ENCODE measurements around the gene GATA2. TPM values are rescaled to one million over a fixed set of nuclear protein-coding genes. Genes with fewer than 3 reads are reported as not detected.

The GATA2 gene
- total RNA-seq, 1 experiment from 2014 or later = 74.6 TPM

DNA sequence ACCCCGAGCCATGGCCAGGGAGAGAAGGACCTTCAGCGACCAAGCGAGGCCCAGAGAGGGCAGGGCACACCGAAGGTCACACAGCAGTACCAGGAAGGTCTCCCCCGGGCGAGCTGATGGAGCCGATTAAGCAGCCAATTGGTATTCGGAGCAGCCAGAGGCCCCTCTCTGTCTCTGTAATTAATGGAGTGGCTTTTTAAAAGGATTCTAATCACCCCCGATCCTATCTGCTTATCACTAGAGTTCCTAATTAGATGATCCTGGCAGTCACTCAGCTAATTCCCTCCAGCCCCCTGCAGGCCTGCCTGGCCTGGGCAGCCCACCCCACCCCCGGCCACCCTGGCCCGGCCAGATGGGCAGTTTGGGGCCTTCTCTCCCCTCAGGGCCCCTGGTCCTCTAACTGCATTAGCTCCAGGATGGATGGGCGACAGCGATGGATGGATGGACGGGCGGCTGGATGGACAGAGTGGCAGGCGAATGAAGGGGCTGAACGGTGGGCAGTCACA is 24.7 kb downstream of the GATA2 start:
- ATAC-seq (no peak), DNase-seq (ENCODE audit: low read depth, low spot score) (no peak)
- TF ChIP-seq TCF7L2 (IDR thresholded peaks at IDR 0.05; ENCODE audit: low read depth, low read length) (no peak), POLR2AphosphoS5 (IDR thresholded peaks at IDR 0.05; ENCODE audit: low read depth, low read length) (no peak), SIN3A (IDR thresholded peaks at IDR 0.05; ENCODE audit: borderline replicate concordance, insufficient read depth, low read depth, low read length) (no peak)
- TF ChIP-seq, protein P1, sequence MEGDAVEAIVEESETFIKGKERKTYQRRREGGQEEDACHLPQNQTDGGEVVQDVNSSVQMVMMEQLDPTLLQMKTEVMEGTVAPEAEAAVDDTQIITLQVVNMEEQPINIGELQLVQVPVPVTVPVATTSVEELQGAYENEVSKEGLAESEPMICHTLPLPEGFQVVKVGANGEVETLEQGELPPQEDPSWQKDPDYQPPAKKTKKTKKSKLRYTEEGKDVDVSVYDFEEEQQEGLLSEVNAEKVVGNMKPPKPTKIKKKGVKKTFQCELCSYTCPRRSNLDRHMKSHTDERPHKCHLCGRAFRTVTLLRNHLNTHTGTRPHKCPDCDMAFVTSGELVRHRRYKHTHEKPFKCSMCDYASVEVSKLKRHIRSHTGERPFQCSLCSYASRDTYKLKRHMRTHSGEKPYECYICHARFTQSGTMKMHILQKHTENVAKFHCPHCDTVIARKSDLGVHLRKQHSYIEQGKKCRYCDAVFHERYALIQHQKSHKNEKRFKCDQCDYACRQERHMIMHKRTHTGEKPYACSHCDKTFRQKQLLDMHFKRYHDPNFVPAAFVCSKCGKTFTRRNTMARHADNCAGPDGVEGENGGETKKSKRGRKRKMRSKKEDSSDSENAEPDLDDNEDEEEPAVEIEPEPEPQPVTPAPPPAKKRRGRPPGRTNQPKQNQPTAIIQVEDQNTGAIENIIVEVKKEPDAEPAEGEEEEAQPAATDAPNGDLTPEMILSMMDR (IDR thresholded peaks at IDR 0.05) = no peak
- TF ChIP-seq, protein P2, sequence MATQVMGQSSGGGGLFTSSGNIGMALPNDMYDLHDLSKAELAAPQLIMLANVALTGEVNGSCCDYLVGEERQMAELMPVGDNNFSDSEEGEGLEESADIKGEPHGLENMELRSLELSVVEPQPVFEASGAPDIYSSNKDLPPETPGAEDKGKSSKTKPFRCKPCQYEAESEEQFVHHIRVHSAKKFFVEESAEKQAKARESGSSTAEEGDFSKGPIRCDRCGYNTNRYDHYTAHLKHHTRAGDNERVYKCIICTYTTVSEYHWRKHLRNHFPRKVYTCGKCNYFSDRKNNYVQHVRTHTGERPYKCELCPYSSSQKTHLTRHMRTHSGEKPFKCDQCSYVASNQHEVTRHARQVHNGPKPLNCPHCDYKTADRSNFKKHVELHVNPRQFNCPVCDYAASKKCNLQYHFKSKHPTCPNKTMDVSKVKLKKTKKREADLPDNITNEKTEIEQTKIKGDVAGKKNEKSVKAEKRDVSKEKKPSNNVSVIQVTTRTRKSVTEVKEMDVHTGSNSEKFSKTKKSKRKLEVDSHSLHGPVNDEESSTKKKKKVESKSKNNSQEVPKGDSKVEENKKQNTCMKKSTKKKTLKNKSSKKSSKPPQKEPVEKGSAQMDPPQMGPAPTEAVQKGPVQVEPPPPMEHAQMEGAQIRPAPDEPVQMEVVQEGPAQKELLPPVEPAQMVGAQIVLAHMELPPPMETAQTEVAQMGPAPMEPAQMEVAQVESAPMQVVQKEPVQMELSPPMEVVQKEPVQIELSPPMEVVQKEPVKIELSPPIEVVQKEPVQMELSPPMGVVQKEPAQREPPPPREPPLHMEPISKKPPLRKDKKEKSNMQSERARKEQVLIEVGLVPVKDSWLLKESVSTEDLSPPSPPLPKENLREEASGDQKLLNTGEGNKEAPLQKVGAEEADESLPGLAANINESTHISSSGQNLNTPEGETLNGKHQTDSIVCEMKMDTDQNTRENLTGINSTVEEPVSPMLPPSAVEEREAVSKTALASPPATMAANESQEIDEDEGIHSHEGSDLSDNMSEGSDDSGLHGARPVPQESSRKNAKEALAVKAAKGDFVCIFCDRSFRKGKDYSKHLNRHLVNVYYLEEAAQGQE (IDR thresholded peaks at IDR 0.05; ENCODE audit: insufficient read depth in 1 of 2, low read depth in 2 of 2, low read length in 1 of 2) = no peak
- Histone ChIP-seq H3K27me3 (ENCODE audit: control insufficient read depth, insufficient read depth, low read length) (peaks cover 5% of the 10 kb centered on the region; the same call in 1 of the 2 replicates), H3K4me1 (ENCODE audit: control insufficient read depth, insufficient read depth, low read length) (no peaks in the 10 kb centered on the region), H3K9me3 (ENCODE audit: control insufficient read depth, insufficient read depth, low read depth, low read length) (no peaks in the 10 kb centered on the region), H3K4me3 (ENCODE audit: low read depth in 2 of 2, low read length in 2 of 2) (no peak overlapping the region), H3K27ac (ENCODE audit: low read length) (no peak overlapping the region), H3K36me3 (ENCODE audit: control insufficient read depth, insufficient read depth, low read length) (no peaks in the 10 kb centered on the region)
- no TSS peak for BruUV-seq (replicated peaks)
- in situ Hi-C loops (cut with HindIII; ENCODE audit: low pct_unique_long_range_greater_than_20kb, low sequenced_read_pairs) (no loop called here), intact Hi-C loops (cut with micrococcal nuclease; ENCODE audit: unreplicated experiment) (no loop called here)
- ChIA-PET POLR2A (no interaction called here), CTCF (no interaction called here)

DNA sequence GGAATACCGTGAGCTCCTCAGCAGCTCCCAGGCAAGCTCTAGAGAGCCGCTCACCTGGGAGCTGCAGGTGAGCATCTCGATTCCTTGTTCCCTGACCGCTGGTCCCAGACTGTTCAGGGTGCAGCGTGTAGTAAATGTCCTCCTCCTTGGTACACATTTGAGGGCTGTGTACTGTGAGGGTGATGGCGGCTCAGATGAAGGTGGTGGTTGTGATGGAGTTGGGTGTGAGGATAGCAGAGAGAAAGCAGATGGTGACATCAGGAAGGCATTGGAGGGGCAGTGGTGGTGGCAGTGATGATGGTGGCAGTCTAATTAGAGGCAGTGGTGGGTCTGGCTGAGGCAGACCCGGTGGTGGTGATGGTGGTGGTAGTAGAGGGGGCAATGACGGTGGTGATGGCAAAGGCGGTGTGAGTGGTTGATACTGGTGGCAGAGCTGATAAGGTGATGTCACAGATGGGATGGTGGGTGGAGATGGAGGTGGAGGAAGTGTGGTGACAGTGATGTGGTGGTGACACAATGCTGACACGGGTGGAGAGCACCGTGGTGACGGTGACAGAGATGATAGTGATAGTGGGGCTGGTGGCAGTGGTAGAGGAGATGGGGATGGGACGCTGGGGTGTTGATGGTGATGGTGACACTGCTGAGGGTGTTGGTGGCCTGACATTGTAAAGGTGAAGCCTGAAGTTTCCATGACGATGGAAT is 26.0 kb downstream of the GATA2 start, which contains the start of gene DNAJB8:
Gene DNAJB8 (minus strand): TSS at position 51 of the 702 bp plus-strand sequence. CDS start 3,645 bp downstream, outside the sequence.
- BruUV-seq (replicated peaks) = no TSS peak
- POLR2A ChIA-PET = no interaction called here
- no peak for DNase-seq (ENCODE audit: low read depth, low spot score)
- Histone ChIP-seq H3K27me3 (ENCODE audit: control insufficient read depth, insufficient read depth, low read length) (peaks cover 5% of the 10 kb centered on the region; the same call in 1 of the 2 replicates), H3K9me3 (ENCODE audit: control insufficient read depth, insufficient read depth, low read depth, low read length) (no peaks in the 10 kb centered on the region), H3K4me1 (ENCODE audit: control insufficient read depth, insufficient read depth, low read length) (no peaks in the 10 kb centered on the region), H3K36me3 (ENCODE audit: control insufficient read depth, insufficient read depth, low read length) (no peaks in the 10 kb centered on the region), H3K27ac (ENCODE audit: low read length) (no peak within 1 kb of the TSS), H3K4me3 (ENCODE audit: low read depth in 2 of 2, low read length in 2 of 2) (no peak within 1 kb of the TSS)
- CTCF ChIA-PET = no interaction called here
- in situ Hi-C loops (cut with HindIII; ENCODE audit: low pct_unique_long_range_greater_than_20kb, low sequenced_read_pairs) = no loop called here
- intact Hi-C loops (cut with micrococcal nuclease; ENCODE audit: unreplicated experiment) = no loop called here
- ATAC-seq = no peak
- TF ChIP-seq, protein P2 (IDR thresholded peaks at IDR 0.05; ENCODE audit: insufficient read depth in 1 of 2, low read depth in 2 of 2, low read length in 1 of 2) = no peak
- TF ChIP-seq, protein P1 (IDR thresholded peaks at IDR 0.05) = no peak
- no peak for TF ChIP-seq SIN3A (IDR thresholded peaks at IDR 0.05; ENCODE audit: borderline replicate concordance, insufficient read depth, low read depth, low read length)
- TF ChIP-seq TCF7L2 (IDR thresholded peaks at IDR 0.05; ENCODE audit: low read depth, low read length) = no peak
- no peak for TF ChIP-seq POLR2AphosphoS5 (IDR thresholded peaks at IDR 0.05; ENCODE audit: low read depth, low read length)

Data from Panc1 (cell line).